ENCODE results near the gene POLR2F.

- TF ChIP-seq POLR2A (IDR thresholded peaks at IDR 0.05) = no peak
- no peak for TF ChIP-seq CTCF (IDR thresholded peaks at IDR 0.05)
These were observed 52.4 kb downstream of the POLR2F start for GRCh38 chr22:38005943-38006342.
